Breast epithelium (tissue), 3 donors: ENCODE measurements around the gene DVL1.

ENCODE experiments used
- CTCF ChIP-seq, 3 donors: fragments of 450-650 bp; IDR thresholded peaks; one replicate each; pipeline ENCODE4 v1.5.1; 2016 to 2017; ENCODE audit warnings: antibody characterized with exemption in 3 of 3, mild to moderate bottlenecking in 3 of 3, moderate library complexity in 3 of 3
- POLR2A ChIP-seq: fragments of 450-650 bp; IDR thresholded peaks from one replicate; pipeline ENCODE4 v1.6.1; 2016; ENCODE audit warnings: antibody characterized with exemption, mild to moderate bottlenecking, moderate library complexity

GRCh38 chr1:1286313-1287261 lies 62.6 kb downstream of the DVL1 start:
- TF ChIP-seq CTCF (IDR thresholded peaks at IDR 0.05) = no peak
- no peak for TF ChIP-seq POLR2A
